Endothelial cell of umbilical vein (primary cell): Measurements from ENCODE around the gene CCDC187. TPM values are rescaled to one million over a fixed set of nuclear protein-coding genes. Genes with fewer than 3 reads are reported as not detected.

Experiments
- BruUV-seq: library from RNA; stranded (reverse); fragments of 400-500 nt; replicated peaks from 2 replicates; lab custom pipeline; 2021; lab: Mats Ljungman, UMichigan
- CTCF ChIA-PET: fragments of 300-600, 350-600 bp; sonication (Branson Sonifier 250); formaldehyde crosslinking; loops from one replicate; lab custom pipeline; 2021; ENCODE audit warnings: antibody characterized with exemption, inconsistent platforms; lab: Charles Lee
- POLR2A ChIA-PET: fragments of 300-600, 350-600 bp; sonication (Branson Sonifier 250); formaldehyde crosslinking; loops from one replicate; lab custom pipeline; 2021; ENCODE audit warnings: antibody characterized with exemption, inconsistent platforms; lab: Charles Lee
- DNase-seq: peaks from one replicate; pipeline ENCODE4 v3.0.0-alpha.2; 2011; ENCODE audit warnings: low read depth, low spot score
- FAIRE-seq: peaks from 2 replicates; lab custom pipeline; 2011; peaks lifted over from hg19 to GRCh38; lab: Jason Lieb, UNC
- H2AFZ ChIP-seq: 2 replicates; pipeline ENCODE4 v1.6.0; 2012; ENCODE audit warnings: low read depth, low read length, control low read depth, inconsistent platforms
- H3K27ac ChIP-seq: 2 replicates; pipeline ENCODE4 v1.5.1; 2011; ENCODE audit warnings: low read depth, mild to moderate bottlenecking, control low read depth, low read length, moderate library complexity; ENCODE audit not compliant: insufficient read depth
- H3K27me3 ChIP-seq, 2 experiments: 2 replicates each; pipeline versions ENCODE4 v1.6.0 to v1.6.1; 2011; ENCODE audit warnings: low read length in 2 of 2, mixed read lengths in 1 of 2; ENCODE audit not compliant: control insufficient read depth in 2 of 2, insufficient read depth in 2 of 2
- H3K36me3 ChIP-seq, 2 experiments: 2 replicates in 1 of 2; 3 replicates in 1 of 2; pipeline ENCODE4 v1.5.1; 2011; ENCODE audit warnings: low read length in 2 of 2, mild to moderate bottlenecking in 1 of 2, moderate library complexity in 1 of 2; ENCODE audit not compliant: control insufficient read depth in 2 of 2, insufficient read depth in 2 of 2; ENCODE audit errors: extremely low read depth in 1 of 2
- H3K4me1 ChIP-seq: 3 replicates; pipeline ENCODE4 v1.5.1; 2011; ENCODE audit warnings: mild to moderate bottlenecking, low read length; ENCODE audit not compliant: control insufficient read depth, insufficient read depth; ENCODE audit errors: extremely low read depth
- H3K4me2 ChIP-seq: 2 replicates; pipeline ENCODE4 v1.6.1; 2011; ENCODE audit warnings: low read length, control low read depth, mixed read lengths; ENCODE audit not compliant: insufficient read depth
- H3K4me3 ChIP-seq, 3 experiments: fragments of 200-600 bp in 1 of 3; sonication (generic), shearing (Covaris generic) in 1 of 3; replicated peaks in 1 of 3; 2 replicates each; pipeline ENCODE4 v1.5.1; 2011 to 2016; ENCODE audit warnings: control low read depth in 3 of 3, low read length in 3 of 3, mild to moderate bottlenecking in 2 of 3, inconsistent platforms in 1 of 3, low read depth in 1 of 3, moderate library complexity in 1 of 3; ENCODE audit not compliant: insufficient read depth in 1 of 3
- H3K79me2 ChIP-seq: 2 replicates; pipeline ENCODE4 v1.6.0; 2012; ENCODE audit warnings: low read length, inconsistent platforms; ENCODE audit not compliant: control insufficient read depth, insufficient read depth
- H3K9ac ChIP-seq: replicated peaks from 2 replicates; pipeline ENCODE3; 2011; ENCODE audit warnings: low read length, control low read depth; ENCODE audit not compliant: insufficient read depth; ENCODE audit errors: extremely low read depth
- H3K9me1 ChIP-seq: replicated peaks from 3 replicates; pipeline ENCODE4 v1.6.0; 2011; ENCODE audit warnings: mild to moderate bottlenecking, low read length; ENCODE audit not compliant: control insufficient read depth, insufficient read depth; ENCODE audit errors: extremely low read depth
- H3K9me3 ChIP-seq: replicated peaks from 2 replicates; pipeline ENCODE4 v1.5.1; 2012; ENCODE audit warnings: low read length, inconsistent platforms; ENCODE audit not compliant: control insufficient read depth, insufficient read depth
- H4K20me1 ChIP-seq: replicated peaks from 2 replicates; pipeline ENCODE3; 2011; ENCODE audit warnings: mild to moderate bottlenecking, low read length; ENCODE audit not compliant: control insufficient read depth, insufficient read depth; ENCODE audit errors: extremely low read depth
- EZH2 ChIP-seq: IDR thresholded peaks from 2 replicates; pipeline ENCODE4 v1.6.1; 2012; ENCODE audit warnings: borderline replicate concordance, low read depth, mild to moderate bottlenecking, moderate library complexity, low read length, inconsistent platforms; ENCODE audit not compliant: severe bottlenecking
- FOS ChIP-seq: IDR thresholded peaks from 2 replicates; pipeline ENCODE4 v1.6.1; 2011; ENCODE audit warnings: mild to moderate bottlenecking, low read length, moderate library complexity, borderline replicate concordance; ENCODE audit not compliant: insufficient read depth
- JUN ChIP-seq: IDR thresholded peaks from 2 replicates; pipeline ENCODE4 v1.6.1; 2011; ENCODE audit warnings: borderline replicate concordance, low read depth; ENCODE audit not compliant: insufficient read length, insufficient read depth
- POLR2A ChIP-seq: IDR thresholded peaks from 2 replicates; pipeline ENCODE4 v1.6.1; 2012; ENCODE audit warnings: low read depth, mild to moderate bottlenecking, control low read depth, low read length
- POLR2AphosphoS5 ChIP-seq: IDR thresholded peaks from 2 replicates; pipeline ENCODE4 v1.6.1; 2012; ENCODE audit warnings: low read depth, mild to moderate bottlenecking, control low read depth, low read length, moderate library complexity; ENCODE audit not compliant: insufficient read depth
- dilution Hi-C: fragments of 300-500 bp; cut with MboI; formaldehyde crosslinking; loops from one replicate; pipeline ENCODE4 v1.15.0; 2019; ENCODE audit warnings: low sequenced_read_pairs; ENCODE audit not compliant: extremely low pct_ligation_motif_present
- intact Hi-C: fragments of 100-400 bp; cut with micrococcal nuclease; formaldehyde crosslinking; loops from one replicate; pipeline ENCODE4 v1.10.0; 2022
- polyA plus RNA-seq, 4 experiments: library from polyadenylated mRNA; depleted of rRNA in 3 of 4; stranded (reverse) in 3 of 4; unstranded in 1 of 4; fragments of >200 nt; gene quantifications; 2 replicates each; pipeline versions ENCODE4 v1.2.1 to v1.2.3, GENCODE V29; 2011 to 2012; ENCODE audit warnings: missing spikeins in 1 of 4
- total RNA-seq: library from RNA; stranded (reverse); gene quantifications from 2 replicates; pipeline ENCODE4 v1.2.3, GENCODE V29; 2021
- TF ChIP-seq, protein P1 (sequence below), 2 donors: IDR thresholded peaks; 1 replicate in 1 of 2; 2 replicates in 1 of 2; pipeline ENCODE4 v1.5.1; 2011; ENCODE audit warnings: low read length in 2 of 2, mild to moderate bottlenecking in 2 of 2, moderate library complexity in 2 of 2, control low read depth in 1 of 2, inconsistent platforms in 1 of 2, low read depth in 1 of 2; ENCODE audit not compliant: insufficient read depth in 1 of 2; ENCODE audit errors: extremely low read depth in 1 of 2

CCDC187 gene
- total and polyA plus RNA-seq, 2 donors (not counting 3 experiments of a cell fraction or from before 2014, with no cell fraction given) = not detected

DNA sequence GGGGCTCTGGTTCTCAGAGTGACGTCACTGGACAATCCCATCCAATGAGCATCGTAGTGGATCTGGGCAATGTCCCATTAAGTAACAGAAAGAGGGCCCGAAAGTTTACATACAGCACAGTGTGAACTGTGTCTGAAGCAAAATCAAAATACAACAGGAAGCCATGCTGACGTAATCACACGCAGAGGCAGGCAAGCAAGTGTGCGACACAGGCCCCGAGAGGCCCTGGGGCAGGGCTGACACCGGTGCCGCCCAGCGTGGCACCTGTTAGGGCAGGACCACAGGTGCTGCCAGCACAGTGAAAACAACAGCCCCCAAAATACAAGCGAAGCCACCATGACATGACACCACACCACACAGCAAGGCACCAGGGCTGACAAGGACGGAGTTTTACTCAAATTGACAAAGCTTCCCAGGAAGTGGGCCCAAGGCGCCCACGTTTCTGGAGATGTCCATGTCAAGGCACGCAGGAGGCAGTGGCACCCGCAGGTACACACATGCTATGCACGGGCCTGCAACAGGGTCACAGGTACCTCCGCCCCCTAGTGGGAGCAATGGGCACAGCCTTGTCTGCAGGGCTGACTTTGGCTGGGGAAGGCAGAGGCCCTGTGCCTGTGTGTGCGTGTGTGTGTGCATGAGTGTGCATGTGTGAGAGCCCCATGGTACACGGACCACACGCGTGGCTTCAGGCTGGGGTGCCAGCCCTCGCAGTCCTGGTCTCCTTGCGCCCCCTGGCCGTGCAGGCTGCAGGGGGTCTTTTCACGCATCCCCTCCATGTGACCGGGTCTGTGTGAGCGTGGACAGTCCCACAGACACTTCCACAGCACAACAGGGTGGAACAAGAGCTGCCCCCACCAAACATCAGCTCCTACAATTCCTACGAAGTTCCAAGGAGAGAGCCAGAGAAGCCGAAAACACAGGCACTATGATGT, 77.9 kb downstream of the CCDC187 start:
- H3K27ac ChIP-seq = no peak overlapping the region
- intact Hi-C loops (loop anchor here (1.0 to 5.0 kb wide), 3 partner anchors 57 to 139 kb away; no protein-coding TSS in a partner anchor), dilution Hi-C loops (no loop called here)
- no peak for TF ChIP-seq POLR2AphosphoS5
- TF ChIP-seq, protein P1, sequence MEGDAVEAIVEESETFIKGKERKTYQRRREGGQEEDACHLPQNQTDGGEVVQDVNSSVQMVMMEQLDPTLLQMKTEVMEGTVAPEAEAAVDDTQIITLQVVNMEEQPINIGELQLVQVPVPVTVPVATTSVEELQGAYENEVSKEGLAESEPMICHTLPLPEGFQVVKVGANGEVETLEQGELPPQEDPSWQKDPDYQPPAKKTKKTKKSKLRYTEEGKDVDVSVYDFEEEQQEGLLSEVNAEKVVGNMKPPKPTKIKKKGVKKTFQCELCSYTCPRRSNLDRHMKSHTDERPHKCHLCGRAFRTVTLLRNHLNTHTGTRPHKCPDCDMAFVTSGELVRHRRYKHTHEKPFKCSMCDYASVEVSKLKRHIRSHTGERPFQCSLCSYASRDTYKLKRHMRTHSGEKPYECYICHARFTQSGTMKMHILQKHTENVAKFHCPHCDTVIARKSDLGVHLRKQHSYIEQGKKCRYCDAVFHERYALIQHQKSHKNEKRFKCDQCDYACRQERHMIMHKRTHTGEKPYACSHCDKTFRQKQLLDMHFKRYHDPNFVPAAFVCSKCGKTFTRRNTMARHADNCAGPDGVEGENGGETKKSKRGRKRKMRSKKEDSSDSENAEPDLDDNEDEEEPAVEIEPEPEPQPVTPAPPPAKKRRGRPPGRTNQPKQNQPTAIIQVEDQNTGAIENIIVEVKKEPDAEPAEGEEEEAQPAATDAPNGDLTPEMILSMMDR (IDR thresholded peaks at IDR 0.05; ENCODE audit: extremely low read depth in 1 of 2, insufficient read depth in 1 of 2, low read depth in 1 of 2, low read length in 2 of 2) = peak; percentile 82 to 96
- POLR2A ChIA-PET = no interaction called here
- FAIRE-seq (peak; percentile 85), DNase-seq (peak; percentile 42)
- H3K4me1 ChIP-seq = peaks cover 7% of the 10 kb centered on the region
- no peak overlapping the region for H3K4me2 ChIP-seq
- no peaks in the 10 kb centered on the region for H3K9me1 ChIP-seq
- BruUV-seq = no TSS peak
- no peaks in the 10 kb centered on the region for H3K27me3 ChIP-seq
- CTCF ChIA-PET = interaction anchor here (0.8 to 2.4 kb wide), 4 partner anchors 10 to 17 kb away, joined by 3 to 9 read pairs (median 4); no protein-coding TSS in a partner anchor
- no peaks in the 10 kb centered on the region for H3K9me3 ChIP-seq
- no peak overlapping the region for H3K9ac ChIP-seq
- H3K4me3 ChIP-seq = no peak overlapping the region
- H3K79me2 ChIP-seq = no peaks in the 10 kb centered on the region
- H2AFZ ChIP-seq = no peak overlapping the region
- no peaks in the 10 kb centered on the region for H4K20me1 ChIP-seq
- H3K36me3 ChIP-seq = peaks cover 0 to 3% of the 10 kb centered on the region in 2 experiments

DNA sequence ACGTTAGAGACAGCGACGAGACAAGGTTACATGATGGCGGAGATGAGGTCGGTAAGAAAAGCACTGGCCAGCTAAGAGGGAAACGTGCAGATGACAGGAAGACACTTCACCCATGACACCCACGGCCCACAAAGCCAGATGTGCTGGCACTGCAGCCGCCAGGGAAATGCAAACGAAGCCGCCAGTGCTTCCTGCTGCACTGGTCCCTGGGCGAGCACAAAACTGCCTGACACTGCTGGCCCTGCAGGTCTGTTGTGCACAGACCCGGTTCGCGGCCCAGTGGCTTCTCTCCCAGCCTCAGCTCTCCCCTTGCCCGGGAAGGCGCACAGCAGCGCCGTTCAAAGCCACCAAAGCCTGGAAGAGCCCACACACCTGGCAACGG, 78.5 kb downstream of the CCDC187 start:
- no peak overlapping the region for H3K4me2 ChIP-seq
- no peak overlapping the region for H3K4me3 ChIP-seq
- ChIA-PET CTCF (interaction anchor here (0.8 to 1.5 kb wide), 8 partner anchors 9 to 92 kb away, joined by 3 to 8 read pairs (median 4); no protein-coding TSS in a partner anchor), POLR2A (no interaction called here)
- BruUV-seq = no TSS peak
- H4K20me1 ChIP-seq = no peaks in the 10 kb centered on the region
- H3K27ac ChIP-seq = no peak overlapping the region
- H3K4me1 ChIP-seq = peaks cover 7% of the 10 kb centered on the region
- TF ChIP-seq, protein P1 (IDR thresholded peaks at IDR 0.05; ENCODE audit: extremely low read depth in 1 of 2, insufficient read depth in 1 of 2, low read depth in 1 of 2, low read length in 2 of 2) = no peak
- TF ChIP-seq FOS (no peak), JUN (no peak), EZH2 (no peak), POLR2A (no peak)
- H3K9ac ChIP-seq = no peak overlapping the region
- H3K79me2 ChIP-seq = no peaks in the 10 kb centered on the region
- intact Hi-C loops = loop anchor here (5.0 kb wide), 1 partner anchor 138 kb away; no protein-coding TSS in a partner anchor
- H2AFZ ChIP-seq = no peak overlapping the region
- no peaks in the 10 kb centered on the region for H3K27me3 ChIP-seq
- H3K9me1 ChIP-seq = no peaks in the 10 kb centered on the region
- H3K36me3 ChIP-seq = peaks cover 0 to 3% of the 10 kb centered on the region in 2 experiments
- dilution Hi-C loops = no loop called here
- DNase-seq (no peak), FAIRE-seq (no peak)
- no peaks in the 10 kb centered on the region for H3K9me3 ChIP-seq
